HCT116 (cell line): ENCODE data around the gene TMEM214. TPM values are rescaled to one million over a fixed set of nuclear protein-coding genes. Genes with fewer than 3 reads are reported as not detected.

Experiments used
- ATAC-seq: fragments of 200-7000 bp; cut with Tn5 transposase; 2 replicates; pipeline ENCODE4 v1.9.1; 2020; ENCODE audit warnings: mild to moderate bottlenecking, moderate library complexity
- BruUV-seq: library from RNA; stranded (reverse); fragments of 400-500 nt; replicated peaks from 2 replicates; lab custom pipeline; 2021; lab: Mats Ljungman, UMichigan
- CTCF ChIA-PET: fragments of 300-600 bp; sonication (Branson Sonifier 250); formaldehyde crosslinking; loops from one replicate; lab custom pipeline; 2021; ENCODE audit warnings: antibody characterized with exemption; lab: Charles Lee
- POLR2A ChIA-PET: fragments of 300-600, 350-600 bp; sonication (Branson Sonifier 250); formaldehyde crosslinking; loops from one replicate; lab custom pipeline; 2021; ENCODE audit warnings: antibody characterized with exemption; lab: Charles Lee
- RAD21 ChIA-PET, 2 experiments: fragments of 300-600 bp; sonication (Branson Sonifier 250); formaldehyde crosslinking; loops; one replicate each; lab custom pipeline; 2023; ENCODE audit warnings: low total read pairs in 2 of 2; ENCODE audit not compliant: uncharacterized antibody in 2 of 2, unreplicated experiment in 2 of 2, low non-redundant PET in 1 of 2; lab: Charles Lee
- DNase-seq: peaks from one replicate; pipeline ENCODE4 v3.0.0-alpha.2; 2010; ENCODE audit warnings: low read depth, low spot score
- H2AFZ ChIP-seq: fragments of 200-600 bp; shearing (Covaris generic), sonication (generic); 2 replicates; pipeline ENCODE4 v1.6.1; 2017; ENCODE audit warnings: low read depth, mixed run types, mixed read lengths, antibody characterized with exemption, low read length; ENCODE audit not compliant: poor library complexity, severe bottlenecking
- H3K27ac ChIP-seq: 2 replicates; pipeline ENCODE4 v1.5.1; 2012; ENCODE audit warnings: low read depth, low read length
- H3K27me3 ChIP-seq: fragments of 200-600 bp; sonication (generic); 2 replicates; pipeline ENCODE4 v1.6.1; 2016; ENCODE audit warnings: mixed run types, low read length, mixed read lengths; ENCODE audit not compliant: insufficient read depth
- H3K36me3 ChIP-seq, 2 experiments: fragments of 200-500 bp in 1 of 2; fragments of 200-600 bp in 1 of 2; sonication (Bioruptor generic) in 1 of 2; sonication (generic) in 1 of 2; 2 replicates each; pipeline versions ENCODE4 v1.5.1 to v1.6.1; 2014 to 2016; ENCODE audit warnings: low read length in 2 of 2, inconsistent platforms in 1 of 2, mixed read lengths in 1 of 2, mixed run types in 1 of 2; ENCODE audit not compliant: insufficient read depth in 2 of 2, control insufficient read depth in 1 of 2
- H3K4me1 ChIP-seq, 2 experiments: fragments of 200-600 bp in 1 of 2; sonication (generic) in 1 of 2; 2 replicates each; pipeline versions ENCODE4 v1.5.1 to v1.6.1; 2012 to 2017; ENCODE audit warnings: low read length in 2 of 2, inconsistent platforms in 1 of 2, mild to moderate bottlenecking in 1 of 2, mixed read lengths in 1 of 2, mixed run types in 1 of 2, moderate library complexity in 1 of 2; ENCODE audit not compliant: insufficient read depth in 2 of 2, control insufficient read depth in 1 of 2
- H3K4me2 ChIP-seq: fragments of 200-600 bp; sonication (generic); 2 replicates; pipeline ENCODE4 v1.6.1; 2017; ENCODE audit warnings: mixed run types, low read length, mixed read lengths
- H3K4me3 ChIP-seq, 2 experiments: fragments of 200-600 bp in 1 of 2; sonication (generic) in 1 of 2; replicated peaks in 1 of 2; 2 replicates each; pipeline ENCODE4 v1.5.1; 2011 to 2016; ENCODE audit warnings: low read length in 2 of 2, control low read depth in 1 of 2, low read depth in 1 of 2, mild to moderate bottlenecking in 1 of 2, mixed read lengths in 1 of 2, mixed run types in 1 of 2
- H3K79me2 ChIP-seq: fragments of 200-600 bp; sonication (generic); 2 replicates; pipeline ENCODE4 v1.6.1; 2017; ENCODE audit warnings: mild to moderate bottlenecking, mixed run types, low read length, moderate library complexity, mixed read lengths; ENCODE audit not compliant: insufficient read depth
- H3K9ac ChIP-seq: fragments of 200-600 bp; sonication (generic); 2 replicates; pipeline ENCODE4 v1.6.1; 2016; ENCODE audit warnings: low read length, mixed read lengths
- H3K9me2 ChIP-seq: fragments of 200-600 bp; sonication (generic), shearing (Covaris generic); 2 replicates; pipeline ENCODE4 v1.6.1; 2017; ENCODE audit warnings: mixed run types, mild to moderate bottlenecking, moderate library complexity; ENCODE audit not compliant: insufficient read depth
- H3K9me3 ChIP-seq, 2 experiments: fragments of 200-500 bp in 1 of 2; fragments of 200-600 bp in 1 of 2; sonication (Bioruptor generic) in 1 of 2; sonication (generic) in 1 of 2; 2 replicates each; pipeline ENCODE4 v1.6.1; 2014 to 2017; ENCODE audit warnings: low read length in 2 of 2, mixed read lengths in 2 of 2, inconsistent platforms in 1 of 2, low read depth in 1 of 2, mild to moderate bottlenecking in 1 of 2, mixed run types in 1 of 2, moderate library complexity in 1 of 2; ENCODE audit not compliant: control insufficient read depth in 1 of 2, insufficient read depth in 1 of 2
- H4K20me1 ChIP-seq: fragments of 200-600 bp; sonication (generic), shearing (Covaris generic); 2 replicates; pipeline ENCODE4 v1.6.1; 2017; ENCODE audit warnings: mixed run types, mild to moderate bottlenecking, moderate library complexity; ENCODE audit not compliant: insufficient read depth
- EGR1 ChIP-seq: IDR thresholded peaks from 2 replicates; pipeline ENCODE4 v1.6.1; 2012; ENCODE audit warnings: low read depth
- ELF1 ChIP-seq: IDR thresholded peaks from 2 replicates; pipeline ENCODE4 v1.6.1; 2012; ENCODE audit warnings: low read depth, borderline replicate concordance
- EZH2 ChIP-seq: fragments of 200-600 bp; sonication (generic); IDR thresholded peaks from 2 replicates; pipeline ENCODE4 v1.6.1; 2017; ENCODE audit warnings: antibody characterized with exemption, mixed run types
- JUND ChIP-seq: IDR thresholded peaks from 2 replicates; pipeline ENCODE4 v1.6.1; 2012
- RAD21 ChIP-seq: IDR thresholded peaks from 2 replicates; pipeline ENCODE4 v1.6.1; 2012; ENCODE audit warnings: low read depth, mild to moderate bottlenecking
- SIN3A ChIP-seq: IDR thresholded peaks from 2 replicates; pipeline ENCODE4 v1.6.1; 2012; ENCODE audit warnings: low read depth
- SRF ChIP-seq: IDR thresholded peaks from 2 replicates; pipeline ENCODE4 v1.6.1; 2012; ENCODE audit warnings: low read depth
- YY1 ChIP-seq: IDR thresholded peaks from 2 replicates; pipeline ENCODE4 v1.6.1; 2011; ENCODE audit warnings: low read length, low read depth, moderate library complexity, mild to moderate bottlenecking; ENCODE audit not compliant: insufficient replicate concordance; ENCODE audit errors: extremely low read depth
- ZNF274 ChIP-seq: fragments of 200-500 bp; sonication (Bioruptor generic); IDR thresholded peaks from 2 replicates; pipeline ENCODE4 v1.6.1; 2014; ENCODE audit warnings: mild to moderate bottlenecking, low read depth, low read length, inconsistent platforms
- intact Hi-C: fragments of 100-400 bp; cut with micrococcal nuclease; formaldehyde crosslinking; loops from 2 replicates; pipeline ENCODE4 v1.10.0; 2022
- total RNA-seq: library from RNA; stranded (reverse); gene quantifications from one replicate; pipeline ENCODE4 v1.2.1, GENCODE V29; 2021; ENCODE audit not compliant: unreplicated experiment
- TF ChIP-seq, protein P1 (sequence below): IDR thresholded peaks from 2 replicates; pipeline ENCODE4 v1.6.1; 2012; ENCODE audit warnings: low read depth
- TF ChIP-seq, protein P2 (sequence below), 3 experiments: fragments of 200-600 bp in 1 of 3; sonication (generic) in 1 of 3; IDR thresholded peaks in 2 of 3; conservative IDR thresholded peaks in 1 of 3; 2 replicates each; pipeline ENCODE4 v1.5.1; 2012 to 2017; ENCODE audit warnings: low read depth in 2 of 3, low read length in 2 of 3, antibody characterized with exemption in 1 of 3, borderline replicate concordance in 1 of 3, control low read depth in 1 of 3, mild to moderate bottlenecking in 1 of 3, mixed read lengths in 1 of 3, mixed run types in 1 of 3, moderate library complexity in 1 of 3; ENCODE audit not compliant: insufficient read depth in 1 of 3
- TF ChIP-seq, protein P3 (sequence below): IDR thresholded peaks from 2 replicates; pipeline ENCODE4 v1.6.1; 2012
- TF ChIP-seq, protein P4 (sequence below): IDR thresholded peaks from 2 replicates; pipeline ENCODE4 v1.6.1; 2012

The TMEM214 gene
- total RNA-seq, 1 experiment from 2014 or later = 69.8 TPM

DNA sequence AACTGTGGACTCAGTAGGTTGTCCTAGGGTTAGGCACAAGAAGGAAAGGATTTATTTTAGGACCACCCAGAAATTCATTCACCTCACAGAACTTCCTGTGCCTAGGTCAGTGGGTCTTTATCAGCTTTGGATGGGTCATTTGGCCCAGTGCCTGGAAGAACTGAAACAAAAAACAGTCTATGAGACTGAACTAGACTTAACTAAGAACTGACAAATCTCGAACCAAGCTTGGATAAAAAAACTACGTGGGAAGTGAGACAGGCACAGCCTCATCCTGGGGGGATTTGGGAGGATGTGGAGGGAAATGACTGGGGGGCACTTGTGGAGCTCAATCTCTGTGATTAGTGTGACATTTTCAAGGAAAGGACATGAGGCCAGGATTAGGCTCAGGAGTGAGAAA, 41.0 kb downstream of the TMEM214 start:
- no peaks in the 10 kb centered on the region for H3K9me3 ChIP-seq
- H3K9ac ChIP-seq = no peak overlapping the region
- ChIA-PET POLR2A (interaction anchor here (0.8 kb wide), 1 partner anchor 40 kb away, joined by 5 read pairs; no protein-coding TSS in a partner anchor), CTCF (interaction anchor here (0.6 kb wide), 1 partner anchor 229 kb away, joined by 6 read pairs; no protein-coding TSS in a partner anchor), RAD21 (no interaction called here)
- DNase-seq (no peak), ATAC-seq (no peak)
- no peak for TF ChIP-seq SIN3A
- peaks cover 7 to 18% of the 10 kb centered on the region in 2 experiments for H3K4me1 ChIP-seq
- intact Hi-C loops = no loop called here
- H4K20me1 ChIP-seq = no peaks in the 10 kb centered on the region
- BruUV-seq = no TSS peak
- H3K36me3 ChIP-seq = peaks cover 5 to 14% of the 10 kb centered on the region in 2 experiments; a peak in 2 of 4 replicates
- H3K9me2 ChIP-seq = no peaks in the 10 kb centered on the region
- peaks cover 26% of the 10 kb centered on the region for H3K79me2 ChIP-seq
- no peak overlapping the region for H3K27ac ChIP-seq
- H3K4me2 ChIP-seq = no peak overlapping the region
- H3K27me3 ChIP-seq = no peaks in the 10 kb centered on the region
- no peak overlapping the region for H3K4me3 ChIP-seq
- H2AFZ ChIP-seq = no peak overlapping the region

DNA sequence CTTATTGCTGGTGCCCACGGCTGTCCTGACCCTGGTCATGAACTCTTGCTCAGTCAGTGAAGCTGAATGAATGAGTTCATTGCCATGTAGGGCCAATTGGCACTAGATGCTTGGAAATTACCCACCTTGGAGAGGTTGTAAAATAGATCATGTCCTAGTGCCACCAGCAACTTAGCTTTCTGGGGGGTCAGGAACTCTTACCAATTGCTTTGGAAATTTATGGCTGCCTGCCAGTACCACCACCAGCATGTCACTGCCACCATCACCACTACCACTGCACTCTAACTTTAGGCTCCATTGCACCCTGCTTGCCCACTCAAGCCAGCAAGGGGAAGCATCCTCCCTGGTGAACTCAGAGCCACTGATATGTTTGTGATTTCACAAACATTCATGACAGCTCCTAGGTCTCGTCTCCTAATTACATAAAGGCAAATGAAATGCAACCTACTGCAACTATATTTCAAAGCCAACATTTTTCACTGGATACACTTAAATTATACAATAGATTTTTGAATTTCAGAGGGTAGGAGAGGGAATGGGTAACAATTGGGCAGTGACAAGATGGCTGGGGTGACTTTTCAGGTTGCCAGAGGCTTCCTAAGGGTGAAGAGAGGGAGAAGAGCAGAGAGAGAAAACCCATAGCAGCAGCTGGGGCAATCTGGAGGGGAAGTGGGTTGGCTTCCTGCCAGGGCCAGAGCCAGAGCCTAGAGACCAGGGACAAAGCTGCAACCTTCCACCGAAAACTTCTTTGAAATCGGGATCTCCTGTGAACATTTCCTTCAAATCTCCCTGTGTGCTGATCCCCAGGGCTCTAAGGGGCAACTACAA, 42.2 kb downstream of the TMEM214 start:
- peaks cover 6 to 17% of the 10 kb centered on the region in 2 experiments for H3K4me1 ChIP-seq
- TF ChIP-seq EGR1 (no peak), YY1 (no peak), ELF1 (no peak), SRF (no peak), EZH2 (no peak), ZNF274 (no peak), JUND (no peak), RAD21 (no peak)
- TF ChIP-seq, protein P1, sequence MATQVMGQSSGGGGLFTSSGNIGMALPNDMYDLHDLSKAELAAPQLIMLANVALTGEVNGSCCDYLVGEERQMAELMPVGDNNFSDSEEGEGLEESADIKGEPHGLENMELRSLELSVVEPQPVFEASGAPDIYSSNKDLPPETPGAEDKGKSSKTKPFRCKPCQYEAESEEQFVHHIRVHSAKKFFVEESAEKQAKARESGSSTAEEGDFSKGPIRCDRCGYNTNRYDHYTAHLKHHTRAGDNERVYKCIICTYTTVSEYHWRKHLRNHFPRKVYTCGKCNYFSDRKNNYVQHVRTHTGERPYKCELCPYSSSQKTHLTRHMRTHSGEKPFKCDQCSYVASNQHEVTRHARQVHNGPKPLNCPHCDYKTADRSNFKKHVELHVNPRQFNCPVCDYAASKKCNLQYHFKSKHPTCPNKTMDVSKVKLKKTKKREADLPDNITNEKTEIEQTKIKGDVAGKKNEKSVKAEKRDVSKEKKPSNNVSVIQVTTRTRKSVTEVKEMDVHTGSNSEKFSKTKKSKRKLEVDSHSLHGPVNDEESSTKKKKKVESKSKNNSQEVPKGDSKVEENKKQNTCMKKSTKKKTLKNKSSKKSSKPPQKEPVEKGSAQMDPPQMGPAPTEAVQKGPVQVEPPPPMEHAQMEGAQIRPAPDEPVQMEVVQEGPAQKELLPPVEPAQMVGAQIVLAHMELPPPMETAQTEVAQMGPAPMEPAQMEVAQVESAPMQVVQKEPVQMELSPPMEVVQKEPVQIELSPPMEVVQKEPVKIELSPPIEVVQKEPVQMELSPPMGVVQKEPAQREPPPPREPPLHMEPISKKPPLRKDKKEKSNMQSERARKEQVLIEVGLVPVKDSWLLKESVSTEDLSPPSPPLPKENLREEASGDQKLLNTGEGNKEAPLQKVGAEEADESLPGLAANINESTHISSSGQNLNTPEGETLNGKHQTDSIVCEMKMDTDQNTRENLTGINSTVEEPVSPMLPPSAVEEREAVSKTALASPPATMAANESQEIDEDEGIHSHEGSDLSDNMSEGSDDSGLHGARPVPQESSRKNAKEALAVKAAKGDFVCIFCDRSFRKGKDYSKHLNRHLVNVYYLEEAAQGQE = no peak
- TF ChIP-seq, protein P2, sequence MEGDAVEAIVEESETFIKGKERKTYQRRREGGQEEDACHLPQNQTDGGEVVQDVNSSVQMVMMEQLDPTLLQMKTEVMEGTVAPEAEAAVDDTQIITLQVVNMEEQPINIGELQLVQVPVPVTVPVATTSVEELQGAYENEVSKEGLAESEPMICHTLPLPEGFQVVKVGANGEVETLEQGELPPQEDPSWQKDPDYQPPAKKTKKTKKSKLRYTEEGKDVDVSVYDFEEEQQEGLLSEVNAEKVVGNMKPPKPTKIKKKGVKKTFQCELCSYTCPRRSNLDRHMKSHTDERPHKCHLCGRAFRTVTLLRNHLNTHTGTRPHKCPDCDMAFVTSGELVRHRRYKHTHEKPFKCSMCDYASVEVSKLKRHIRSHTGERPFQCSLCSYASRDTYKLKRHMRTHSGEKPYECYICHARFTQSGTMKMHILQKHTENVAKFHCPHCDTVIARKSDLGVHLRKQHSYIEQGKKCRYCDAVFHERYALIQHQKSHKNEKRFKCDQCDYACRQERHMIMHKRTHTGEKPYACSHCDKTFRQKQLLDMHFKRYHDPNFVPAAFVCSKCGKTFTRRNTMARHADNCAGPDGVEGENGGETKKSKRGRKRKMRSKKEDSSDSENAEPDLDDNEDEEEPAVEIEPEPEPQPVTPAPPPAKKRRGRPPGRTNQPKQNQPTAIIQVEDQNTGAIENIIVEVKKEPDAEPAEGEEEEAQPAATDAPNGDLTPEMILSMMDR (IDR thresholded peaks at IDR 0.05 in 2 of 3, conservative IDR thresholded peaks at IDR 0.05 in 1 of 3; ENCODE audit: borderline replicate concordance in 1 of 3, insufficient read depth in 1 of 3, low read depth in 2 of 3, low read length in 2 of 3) = no peak
- TF ChIP-seq, protein P3, sequence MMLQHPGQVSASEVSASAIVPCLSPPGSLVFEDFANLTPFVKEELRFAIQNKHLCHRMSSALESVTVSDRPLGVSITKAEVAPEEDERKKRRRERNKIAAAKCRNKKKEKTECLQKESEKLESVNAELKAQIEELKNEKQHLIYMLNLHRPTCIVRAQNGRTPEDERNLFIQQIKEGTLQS = no peak
- TF ChIP-seq, protein P4, sequence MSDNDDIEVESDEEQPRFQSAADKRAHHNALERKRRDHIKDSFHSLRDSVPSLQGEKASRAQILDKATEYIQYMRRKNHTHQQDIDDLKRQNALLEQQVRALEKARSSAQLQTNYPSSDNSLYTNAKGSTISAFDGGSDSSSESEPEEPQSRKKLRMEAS = no peak
- TF ChIP-seq, all 23 proteins: peak for 0
- ChIA-PET CTCF (no interaction called here), POLR2A (no interaction called here), RAD21 (no interaction called here)
- no peak overlapping the region for H3K4me3 ChIP-seq
- intact Hi-C loops = no loop called here
- no peak overlapping the region for H2AFZ ChIP-seq
- DNase-seq = no peak
- peaks cover 14% of the 10 kb centered on the region for H3K79me2 ChIP-seq
- H3K9ac ChIP-seq = no peak overlapping the region
- H3K9me3 ChIP-seq = no peaks in the 10 kb centered on the region
- no TSS peak for BruUV-seq
- H3K27ac ChIP-seq = no peak overlapping the region
- 0 out of 4 replicates have a peak, but pooled peaks cover 0 to 4% of the 10 kb centered on the region in 2 experiments for H3K36me3 ChIP-seq
- ATAC-seq = no peak
- no peaks in the 10 kb centered on the region for H3K27me3 ChIP-seq
- H3K4me2 ChIP-seq = no peak overlapping the region
- H4K20me1 ChIP-seq = no peaks in the 10 kb centered on the region
- H3K9me2 ChIP-seq = no peaks in the 10 kb centered on the region
